ENCODE data around the gene HBP1.

The HBP1 gene

DNA sequence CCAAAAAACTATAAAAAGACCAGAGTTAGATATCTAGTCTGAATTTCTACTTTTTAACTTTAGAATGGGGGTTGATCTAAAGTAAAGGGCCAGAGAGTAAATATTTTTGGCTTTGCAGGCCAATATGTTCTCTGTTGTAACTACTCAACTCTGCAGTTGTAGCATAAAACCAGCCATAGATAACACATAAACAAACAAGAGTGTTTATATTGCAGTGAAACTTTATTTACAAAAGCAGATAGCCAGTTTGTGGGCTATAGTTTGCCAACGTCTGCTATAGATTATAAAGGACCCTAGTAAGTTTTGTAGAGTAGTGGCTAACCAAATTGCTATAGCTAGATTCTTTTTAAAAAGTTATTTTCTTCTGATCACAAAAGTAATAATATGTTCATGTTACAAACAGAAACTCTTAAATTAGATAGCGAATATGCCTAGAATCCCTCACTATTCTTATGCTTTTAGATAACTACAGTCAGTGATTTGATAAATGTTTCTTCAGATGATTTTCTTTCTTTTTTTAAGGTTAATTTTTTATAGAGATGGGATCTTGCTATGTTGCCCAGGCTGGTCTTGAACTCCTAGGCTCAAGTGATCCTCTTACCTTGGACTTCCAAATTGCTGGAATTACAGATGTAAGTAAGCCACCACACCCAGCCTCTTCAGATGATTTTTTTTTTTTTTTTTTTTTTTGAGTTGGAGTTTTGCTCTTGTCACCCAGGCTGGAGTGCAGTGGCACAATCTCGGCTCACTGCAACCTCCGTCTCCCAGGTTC lies 23.6 kb upstream of the HBP1 start:
- Histone ChIP-seq H3K27me3 (ENCODE audit: insufficient read depth, poor library complexity, severe bottlenecking) (no peaks in the 10 kb centered on the region), H3K27ac (replicated peaks) (no peak overlapping the region), H3K4me3 (replicated peaks; ENCODE audit: insufficient read depth, low read length) (no peak overlapping the region)
- no peak for DNase-seq (ENCODE audit: low read depth in 1 of 2, low spot score in 1 of 2)
- TF ChIP-seq POLR2AphosphoS5 (IDR thresholded peaks at IDR 0.05; ENCODE audit: low read depth) (no peak), SPI1 (IDR thresholded peaks at IDR 0.05; ENCODE audit: borderline replicate concordance, low read depth) (no peak)
- TF ChIP-seq, protein P1, sequence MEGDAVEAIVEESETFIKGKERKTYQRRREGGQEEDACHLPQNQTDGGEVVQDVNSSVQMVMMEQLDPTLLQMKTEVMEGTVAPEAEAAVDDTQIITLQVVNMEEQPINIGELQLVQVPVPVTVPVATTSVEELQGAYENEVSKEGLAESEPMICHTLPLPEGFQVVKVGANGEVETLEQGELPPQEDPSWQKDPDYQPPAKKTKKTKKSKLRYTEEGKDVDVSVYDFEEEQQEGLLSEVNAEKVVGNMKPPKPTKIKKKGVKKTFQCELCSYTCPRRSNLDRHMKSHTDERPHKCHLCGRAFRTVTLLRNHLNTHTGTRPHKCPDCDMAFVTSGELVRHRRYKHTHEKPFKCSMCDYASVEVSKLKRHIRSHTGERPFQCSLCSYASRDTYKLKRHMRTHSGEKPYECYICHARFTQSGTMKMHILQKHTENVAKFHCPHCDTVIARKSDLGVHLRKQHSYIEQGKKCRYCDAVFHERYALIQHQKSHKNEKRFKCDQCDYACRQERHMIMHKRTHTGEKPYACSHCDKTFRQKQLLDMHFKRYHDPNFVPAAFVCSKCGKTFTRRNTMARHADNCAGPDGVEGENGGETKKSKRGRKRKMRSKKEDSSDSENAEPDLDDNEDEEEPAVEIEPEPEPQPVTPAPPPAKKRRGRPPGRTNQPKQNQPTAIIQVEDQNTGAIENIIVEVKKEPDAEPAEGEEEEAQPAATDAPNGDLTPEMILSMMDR (IDR thresholded peaks at IDR 0.05; ENCODE audit: insufficient read depth, low read length): no peak

DNA sequence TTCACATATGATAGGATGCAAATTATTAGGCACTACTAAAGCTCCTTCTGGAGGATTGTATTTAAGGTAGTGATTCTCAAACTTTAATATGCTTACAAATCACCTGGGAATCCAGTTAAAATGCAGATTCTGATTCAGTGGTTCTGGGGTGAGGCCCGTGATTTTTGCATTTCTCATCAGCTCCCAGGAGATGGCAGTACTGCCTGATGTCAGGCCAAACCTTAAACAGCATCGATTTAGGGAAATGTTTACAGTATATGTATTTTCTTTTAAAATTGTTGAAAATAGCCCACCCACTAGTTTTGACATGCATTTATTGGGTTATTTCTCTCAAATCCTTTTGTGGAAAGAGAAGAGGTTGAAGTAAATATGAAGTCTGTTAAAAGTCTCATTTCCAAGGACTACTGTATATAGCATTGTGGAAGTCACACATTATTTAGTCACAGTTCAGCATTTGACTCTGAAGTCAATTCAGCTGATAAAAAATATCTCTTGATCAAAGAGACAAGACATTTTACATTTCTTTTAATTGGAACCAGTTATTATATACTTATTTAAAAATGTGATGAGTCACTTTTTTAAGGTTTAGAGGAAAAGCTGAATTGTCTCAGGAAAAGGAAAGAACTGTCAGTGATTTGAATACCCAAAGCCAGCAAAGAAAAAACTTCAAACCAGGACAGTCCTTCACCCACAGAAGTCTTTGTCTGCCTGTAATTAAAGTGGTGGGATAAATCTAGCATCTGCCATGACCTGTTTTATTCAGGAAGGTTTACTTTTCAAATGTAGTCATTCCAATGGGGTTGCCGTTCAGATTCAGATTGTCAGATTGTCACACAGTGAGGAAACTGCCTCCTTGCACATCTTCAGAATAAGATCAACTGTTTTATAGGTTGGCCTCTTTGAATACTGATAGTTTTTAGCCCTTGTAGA lies 21.1 kb upstream of the HBP1 start:
- H3K27me3 ChIP-seq (ENCODE audit: insufficient read depth, poor library complexity, severe bottlenecking): no peaks in the 10 kb centered on the region
- TF ChIP-seq, protein P1 (IDR thresholded peaks at IDR 0.05; ENCODE audit: insufficient read depth, low read length): peak; percentile 51
- TF ChIP-seq SPI1 (IDR thresholded peaks at IDR 0.05; ENCODE audit: borderline replicate concordance, low read depth): no peak
- peak in 1 of 2 experiments; percentile 7 for DNase-seq (ENCODE audit: low read depth in 1 of 2, low spot score in 1 of 2)
- H3K4me3 ChIP-seq (replicated peaks; ENCODE audit: insufficient read depth, low read length): no peak overlapping the region
- H3K27ac ChIP-seq (replicated peaks): no peak overlapping the region

DNA sequence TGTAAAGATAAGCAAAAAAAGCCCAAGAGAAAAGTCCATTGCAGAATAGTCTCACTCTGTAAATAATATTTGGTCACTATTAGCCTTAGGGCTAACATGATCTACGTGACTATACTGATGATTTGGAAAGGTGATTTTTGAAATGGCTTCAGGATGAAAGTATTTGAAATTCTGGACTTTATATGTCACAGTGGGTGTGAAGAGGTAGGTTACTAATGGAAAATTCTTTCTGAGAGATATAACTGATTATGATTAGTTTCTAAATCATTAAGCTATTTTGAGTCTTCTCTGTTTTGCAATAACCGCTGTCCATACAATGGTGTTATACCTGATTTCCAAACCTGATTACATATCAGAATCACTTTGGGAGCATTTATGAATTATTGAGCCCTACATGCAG lies 20.1 kb upstream of the HBP1 start:
- Histone ChIP-seq H3K27ac (replicated peaks) (no peak overlapping the region), H3K27me3 (ENCODE audit: insufficient read depth, poor library complexity, severe bottlenecking) (no peaks in the 10 kb centered on the region), H3K4me3 (replicated peaks; ENCODE audit: insufficient read depth, low read length) (no peak overlapping the region)
- TF ChIP-seq POLR2AphosphoS5 (IDR thresholded peaks at IDR 0.05; ENCODE audit: low read depth) (no peak), GABPA (IDR thresholded peaks at IDR 0.05; ENCODE audit: low read depth) (no peak), SPI1 (IDR thresholded peaks at IDR 0.05; ENCODE audit: borderline replicate concordance, low read depth) (no peak)
- TF ChIP-seq, protein P2, sequence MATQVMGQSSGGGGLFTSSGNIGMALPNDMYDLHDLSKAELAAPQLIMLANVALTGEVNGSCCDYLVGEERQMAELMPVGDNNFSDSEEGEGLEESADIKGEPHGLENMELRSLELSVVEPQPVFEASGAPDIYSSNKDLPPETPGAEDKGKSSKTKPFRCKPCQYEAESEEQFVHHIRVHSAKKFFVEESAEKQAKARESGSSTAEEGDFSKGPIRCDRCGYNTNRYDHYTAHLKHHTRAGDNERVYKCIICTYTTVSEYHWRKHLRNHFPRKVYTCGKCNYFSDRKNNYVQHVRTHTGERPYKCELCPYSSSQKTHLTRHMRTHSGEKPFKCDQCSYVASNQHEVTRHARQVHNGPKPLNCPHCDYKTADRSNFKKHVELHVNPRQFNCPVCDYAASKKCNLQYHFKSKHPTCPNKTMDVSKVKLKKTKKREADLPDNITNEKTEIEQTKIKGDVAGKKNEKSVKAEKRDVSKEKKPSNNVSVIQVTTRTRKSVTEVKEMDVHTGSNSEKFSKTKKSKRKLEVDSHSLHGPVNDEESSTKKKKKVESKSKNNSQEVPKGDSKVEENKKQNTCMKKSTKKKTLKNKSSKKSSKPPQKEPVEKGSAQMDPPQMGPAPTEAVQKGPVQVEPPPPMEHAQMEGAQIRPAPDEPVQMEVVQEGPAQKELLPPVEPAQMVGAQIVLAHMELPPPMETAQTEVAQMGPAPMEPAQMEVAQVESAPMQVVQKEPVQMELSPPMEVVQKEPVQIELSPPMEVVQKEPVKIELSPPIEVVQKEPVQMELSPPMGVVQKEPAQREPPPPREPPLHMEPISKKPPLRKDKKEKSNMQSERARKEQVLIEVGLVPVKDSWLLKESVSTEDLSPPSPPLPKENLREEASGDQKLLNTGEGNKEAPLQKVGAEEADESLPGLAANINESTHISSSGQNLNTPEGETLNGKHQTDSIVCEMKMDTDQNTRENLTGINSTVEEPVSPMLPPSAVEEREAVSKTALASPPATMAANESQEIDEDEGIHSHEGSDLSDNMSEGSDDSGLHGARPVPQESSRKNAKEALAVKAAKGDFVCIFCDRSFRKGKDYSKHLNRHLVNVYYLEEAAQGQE (IDR thresholded peaks at IDR 0.05; ENCODE audit: insufficient replicate concordance, low read depth): no peak
- TF ChIP-seq, protein P1 (IDR thresholded peaks at IDR 0.05; ENCODE audit: insufficient read depth, low read length): no peak
- no peak for DNase-seq (ENCODE audit: low read depth in 1 of 2, low spot score in 1 of 2)

DNA sequence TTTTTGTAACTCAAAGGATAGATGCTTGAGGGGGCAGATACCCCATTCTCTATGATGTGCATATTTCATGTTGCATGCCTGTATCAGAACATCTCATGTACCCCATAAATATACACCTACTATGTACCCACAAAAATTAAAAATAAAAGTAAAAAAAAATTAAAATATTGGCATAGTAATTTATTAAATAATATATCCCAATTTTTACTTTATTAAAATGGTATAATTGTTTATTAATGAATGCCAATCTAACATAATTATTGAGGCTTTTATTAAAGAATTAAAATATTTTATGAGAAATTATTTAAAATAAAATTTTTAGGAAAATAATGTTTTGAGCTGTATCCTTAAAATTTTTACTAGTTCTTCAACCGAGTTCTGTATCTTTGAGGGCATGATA lies 18.9 kb upstream of the HBP1 start:
- Histone ChIP-seq H3K27ac (replicated peaks) (no peak overlapping the region), H3K4me3 (replicated peaks; ENCODE audit: insufficient read depth, low read length) (no peak overlapping the region), H3K27me3 (ENCODE audit: insufficient read depth, poor library complexity, severe bottlenecking) (no peaks in the 10 kb centered on the region)
- no peak for TF ChIP-seq SPI1 (IDR thresholded peaks at IDR 0.05; ENCODE audit: borderline replicate concordance, low read depth)
- no peak for DNase-seq (ENCODE audit: low read depth in 1 of 2, low spot score in 1 of 2)

All from HL-60 (cell line).